Muscle of arm (tissue), 12 donors: ENCODE results near the gene GNG4. TPM values are rescaled to one million over a fixed set of nuclear protein-coding genes. Genes with fewer than 3 reads are reported as not detected.
"Not testable (repeated sequence)": the region's sequence is repeated elsewhere in the genome, so short reads cannot be mapped to it uniquely, and the experiment has no call there.

ENCODE experiments used
- DNase-seq: peaks from one replicate; pipeline ENCODE4 v3.0.0-alpha.2; 2013
- polyA plus RNA-seq, 12 donors: library from polyadenylated mRNA; unstranded; fragments of 120-200 nt; gene quantifications; one replicate each; pipeline ENCODE4 v1.2.1, GENCODE V29; 2013; ENCODE audit not compliant: insufficient read length in 12 of 12

The GNG4 gene
- polyA plus RNA-seq, 12 donors: 0.52 to 6.4 (median 1.1) TPM; not detected in 1

DNA sequence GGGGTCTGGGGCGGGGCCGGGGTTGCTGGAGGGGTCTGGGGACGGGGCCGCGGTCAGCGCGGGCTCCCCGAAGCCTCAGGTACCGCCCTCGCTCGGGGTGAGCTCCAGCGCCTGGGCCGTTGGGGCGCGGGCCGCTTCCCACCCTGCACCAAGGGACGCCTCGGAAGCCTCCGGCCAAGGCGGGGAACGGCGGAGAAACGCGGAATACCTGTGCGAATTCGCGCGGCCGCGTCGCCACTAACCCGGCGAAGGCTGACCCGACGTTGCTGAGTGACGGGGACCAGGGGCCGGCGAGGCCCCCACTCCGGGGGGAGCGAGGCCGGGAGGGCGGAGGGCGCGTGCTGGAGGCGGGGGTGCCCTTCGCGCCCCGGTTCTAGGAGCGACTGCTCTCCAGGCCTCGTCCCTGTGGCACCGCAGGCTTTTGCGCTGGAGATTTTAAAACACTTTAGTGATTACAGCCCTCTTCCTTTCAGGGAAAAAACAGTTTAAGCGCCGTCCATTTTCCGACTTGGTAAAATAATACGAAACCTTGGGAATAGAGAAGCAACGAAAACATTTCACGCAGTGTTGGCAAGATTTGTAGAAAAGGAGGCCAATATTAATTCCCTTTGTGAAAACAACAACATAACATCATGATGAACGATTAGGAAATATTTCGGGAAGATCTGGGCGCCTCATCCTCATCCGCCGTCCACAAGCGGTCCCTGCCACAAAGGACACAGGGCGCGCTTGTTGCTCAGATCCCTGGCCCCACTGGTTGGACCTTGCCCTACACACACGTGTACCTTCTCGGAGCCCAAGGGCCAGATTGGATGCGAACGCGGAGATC, 971 bp upstream of the GNG4 start:
- DNase-seq: peak; percentile 15

DNA sequence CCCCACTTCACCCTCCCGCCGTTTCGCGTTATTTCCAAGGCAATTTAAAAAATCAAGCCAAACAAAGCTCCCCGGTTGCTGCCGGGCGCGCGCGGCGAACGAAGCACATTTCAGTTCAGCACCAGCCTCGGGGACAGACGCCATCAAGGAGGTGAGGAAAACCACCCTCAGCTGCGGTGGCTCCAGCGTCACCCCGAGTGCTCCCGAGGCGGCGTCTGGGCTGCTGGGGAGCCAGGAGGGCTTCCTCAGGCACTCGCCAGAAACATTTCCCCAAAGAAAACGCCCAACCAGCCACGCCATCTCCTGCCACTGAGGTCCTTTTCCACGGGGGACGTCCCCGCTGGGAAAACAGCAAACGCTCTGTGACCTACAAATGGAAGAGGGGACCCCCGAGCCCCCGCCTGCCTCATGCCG, 623 bp downstream of the GNG4 start:
- peak; percentile 56 for DNase-seq

DNA sequence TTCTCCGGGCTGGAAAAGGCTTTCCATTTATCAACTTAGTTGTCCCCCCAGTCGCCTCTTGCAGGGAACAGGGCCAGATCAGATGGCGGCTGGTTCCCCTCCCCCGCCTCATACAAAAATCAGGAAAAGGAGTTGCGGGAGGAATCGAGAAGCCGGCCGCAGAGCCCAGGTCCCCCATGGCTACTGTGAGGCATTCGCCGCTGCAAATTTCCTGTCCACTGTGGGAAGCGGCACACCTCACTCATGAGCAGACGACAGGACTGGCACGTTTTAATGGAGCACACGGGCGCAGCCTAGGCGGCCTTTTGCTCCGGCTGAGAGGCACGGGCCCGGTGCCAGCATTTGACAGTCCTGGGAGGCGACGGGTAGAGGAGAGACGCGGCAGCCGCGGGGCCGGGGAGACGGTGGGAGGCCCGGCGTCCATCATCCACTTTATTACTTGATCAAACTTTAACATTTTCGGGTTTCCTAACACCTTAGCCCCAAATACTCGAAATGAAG, 1.1 kb downstream of the GNG4 start:
- no peak for DNase-seq

DNA sequence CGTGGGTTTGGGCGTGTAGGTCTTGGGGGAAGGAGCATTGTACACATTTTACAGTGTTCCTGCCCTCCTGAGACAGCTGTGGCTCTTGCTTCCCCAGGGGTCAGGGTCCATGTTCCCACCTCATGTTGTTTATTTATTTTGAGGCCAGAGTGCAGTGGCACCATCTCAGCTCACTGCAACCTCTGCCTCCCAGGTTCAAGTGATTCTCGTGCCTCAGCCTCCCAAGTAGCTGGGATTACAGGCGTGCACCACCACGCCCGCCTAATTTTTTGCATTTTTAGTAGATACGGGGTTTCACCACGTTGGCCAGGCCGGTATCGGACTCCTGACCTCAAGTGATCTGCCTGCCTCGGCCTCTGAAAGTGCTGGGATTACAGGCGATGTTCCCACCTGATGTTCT, 2.0 kb downstream of the GNG4 start:
- not testable (repeated sequence) for DNase-seq

DNA sequence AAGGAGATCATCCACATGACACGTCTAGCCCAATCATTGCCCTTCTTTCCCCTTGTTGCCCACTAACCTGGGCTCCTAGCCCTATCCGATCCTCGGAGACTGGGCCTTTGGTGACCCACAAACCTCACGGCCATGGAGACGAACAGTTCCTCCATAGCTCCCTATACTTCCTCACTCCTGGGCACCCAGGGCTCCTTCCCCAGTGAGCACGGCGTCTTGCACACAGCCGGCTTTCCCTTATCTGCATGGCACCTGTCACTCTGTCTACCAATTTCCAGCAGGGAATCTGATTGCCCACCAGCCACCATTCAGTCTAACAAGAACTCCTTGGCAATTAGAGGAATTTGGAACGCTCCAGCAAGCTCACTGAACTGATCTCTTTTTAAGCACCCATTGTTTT, 3.1 kb downstream of the GNG4 start:
- no peak for DNase-seq

DNA sequence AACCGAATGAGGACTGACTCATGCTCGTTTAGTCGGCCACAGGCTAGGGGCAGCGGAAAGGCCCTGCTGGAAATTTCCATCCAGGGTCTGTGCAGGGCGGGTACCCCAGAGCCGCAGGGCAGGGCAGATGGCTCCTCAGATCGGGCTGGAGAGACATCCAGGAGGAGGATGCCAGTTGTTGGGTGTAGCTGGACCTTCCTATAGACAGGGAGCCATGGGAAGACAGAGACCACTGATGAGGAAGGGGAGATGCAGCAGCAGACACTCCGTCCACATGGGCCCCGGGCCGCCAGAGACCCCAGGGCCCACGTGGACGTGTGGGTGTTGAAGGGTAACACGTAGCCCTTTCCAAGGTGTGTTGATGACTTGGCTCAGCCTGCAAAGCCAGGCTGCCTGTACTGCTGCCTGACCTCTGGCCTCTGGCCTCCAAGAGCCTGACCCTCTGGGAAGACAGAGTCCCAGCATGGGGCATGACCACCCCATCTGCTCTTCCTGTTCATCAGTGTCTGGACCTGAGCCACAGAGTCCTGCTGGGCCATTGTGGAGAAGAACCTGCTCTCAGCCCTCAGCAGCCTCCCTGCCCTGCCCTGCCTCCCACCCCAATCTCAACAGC, 4.8 kb downstream of the GNG4 start:
- no peak for DNase-seq

DNA sequence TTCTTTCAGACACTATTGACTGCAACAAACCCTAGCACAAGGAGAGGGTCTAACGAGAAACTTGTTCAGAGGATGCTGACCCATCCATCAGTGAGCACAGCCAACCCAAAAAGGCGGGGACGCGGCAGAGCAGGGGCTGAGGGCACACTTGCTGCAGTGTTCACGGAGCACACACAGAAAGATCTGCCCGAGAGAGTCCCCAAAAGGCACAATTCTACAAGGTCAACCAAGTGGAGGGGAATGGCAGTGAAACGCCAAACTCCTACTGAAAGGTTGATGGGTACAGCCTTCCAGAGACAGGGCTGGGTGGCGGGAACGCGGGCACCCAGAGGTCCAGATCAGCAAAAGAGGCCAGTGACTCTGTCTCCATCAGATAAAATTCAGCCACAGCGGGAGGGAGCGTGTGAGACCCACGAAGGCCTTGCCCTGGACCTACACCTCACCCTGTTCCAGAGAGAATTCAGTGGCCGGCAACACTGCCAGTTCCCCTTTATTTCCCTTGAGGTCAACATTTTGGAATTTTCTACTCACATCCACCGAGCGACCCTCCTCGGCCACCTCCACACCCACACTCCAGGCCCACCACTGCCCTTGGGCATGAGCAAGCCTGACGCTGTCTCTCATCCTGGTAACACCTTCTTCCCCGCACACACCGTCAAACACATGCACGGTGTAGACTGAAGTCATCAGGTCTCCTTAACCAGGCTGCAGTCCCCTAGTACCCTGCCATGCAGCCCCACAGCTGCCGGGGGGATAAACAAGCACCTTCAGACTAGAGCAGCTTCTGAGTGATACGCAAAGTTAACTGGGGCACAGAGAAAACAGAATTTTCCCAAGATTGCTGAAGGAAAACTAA, 5.5 kb downstream of the GNG4 start:
- DNase-seq: no peak

DNA sequence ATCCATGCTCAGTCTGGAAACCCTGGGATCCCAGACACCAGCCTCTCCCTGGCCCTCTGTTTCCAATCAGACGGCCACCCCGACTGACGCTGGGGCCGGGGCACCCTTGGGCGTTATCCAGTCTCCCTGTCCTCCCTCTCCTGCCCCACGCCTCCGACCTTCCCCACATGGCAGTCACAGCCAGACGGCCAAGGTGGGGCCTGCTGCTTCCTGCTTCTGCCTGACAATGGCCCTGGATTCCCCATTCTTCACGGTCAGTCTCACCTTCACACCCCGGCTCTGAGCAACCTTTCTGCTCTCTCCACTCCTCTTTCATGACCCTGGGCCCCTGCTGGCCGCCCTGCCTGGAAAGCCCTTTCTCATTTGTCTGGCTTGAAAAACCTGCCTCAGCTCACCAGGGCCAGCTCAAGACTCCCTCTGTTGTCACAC, 6.6 kb downstream of the GNG4 start:
- DNase-seq: no peak

DNA sequence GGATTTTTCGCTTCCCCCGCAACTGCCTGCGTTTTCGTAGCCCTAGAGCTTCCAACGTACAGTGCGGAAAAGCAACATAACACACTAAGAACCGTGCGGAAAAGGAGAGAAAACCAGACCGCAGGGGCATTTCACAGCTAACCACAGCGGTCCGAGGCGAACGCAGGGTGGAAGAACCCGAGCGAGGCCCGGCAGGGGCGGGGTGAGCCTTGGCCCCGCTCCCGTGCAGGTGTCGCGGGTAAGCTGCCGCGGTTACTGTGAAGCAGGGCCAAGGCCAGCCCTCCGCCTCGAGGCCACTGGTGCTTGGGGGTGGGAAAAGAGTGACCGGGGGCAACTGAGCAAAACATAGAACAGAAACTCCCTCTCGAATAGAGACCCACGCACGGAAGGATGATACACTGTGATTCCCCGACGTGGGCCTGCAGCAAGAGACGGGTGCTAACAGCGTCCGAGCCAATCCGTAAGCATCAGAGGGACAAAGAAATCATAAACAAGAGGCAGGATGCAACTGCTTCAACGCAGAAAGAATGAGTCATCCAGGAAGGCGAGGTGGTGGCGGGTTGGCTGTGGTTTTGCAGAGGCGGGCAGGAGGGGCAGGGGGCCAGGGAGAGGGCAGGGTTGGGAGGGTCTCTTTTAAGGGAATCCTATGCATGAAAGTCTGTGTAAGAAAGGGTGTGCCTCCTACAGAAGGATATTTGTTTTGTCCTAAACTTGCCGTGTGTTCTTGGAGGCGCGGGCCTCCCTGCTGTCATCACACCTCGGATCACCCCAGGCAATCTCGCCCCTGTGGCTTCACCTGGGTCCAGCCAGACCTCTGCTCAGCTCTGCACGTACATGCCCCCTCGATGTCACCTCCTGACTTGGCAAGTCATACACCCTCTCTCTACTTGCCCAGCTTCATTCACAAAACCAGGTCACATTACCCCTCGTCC, 7.3 kb downstream of the GNG4 start:
- DNase-seq: no peak

DNA sequence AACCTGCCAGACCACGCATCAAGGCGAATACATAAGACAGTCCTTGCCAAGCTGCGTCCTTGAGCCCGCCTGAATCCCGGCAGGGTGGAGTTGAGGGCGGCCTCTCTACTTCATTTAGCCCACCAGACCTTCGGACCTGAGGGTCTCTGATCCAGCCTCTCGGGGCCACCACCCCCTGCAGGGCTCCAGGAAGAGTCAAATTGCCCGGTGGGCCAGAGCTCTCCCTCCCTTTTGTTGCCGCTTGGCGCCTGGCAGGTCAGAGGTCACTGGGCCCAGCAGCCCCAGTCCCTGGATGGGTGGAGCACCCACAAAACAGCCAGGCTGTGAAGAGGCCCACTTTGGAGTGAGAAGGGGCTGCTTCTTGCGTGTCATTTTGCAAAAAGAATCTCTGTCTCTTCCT, 9.0 kb downstream of the GNG4 start:
- DNase-seq: no peak

DNA sequence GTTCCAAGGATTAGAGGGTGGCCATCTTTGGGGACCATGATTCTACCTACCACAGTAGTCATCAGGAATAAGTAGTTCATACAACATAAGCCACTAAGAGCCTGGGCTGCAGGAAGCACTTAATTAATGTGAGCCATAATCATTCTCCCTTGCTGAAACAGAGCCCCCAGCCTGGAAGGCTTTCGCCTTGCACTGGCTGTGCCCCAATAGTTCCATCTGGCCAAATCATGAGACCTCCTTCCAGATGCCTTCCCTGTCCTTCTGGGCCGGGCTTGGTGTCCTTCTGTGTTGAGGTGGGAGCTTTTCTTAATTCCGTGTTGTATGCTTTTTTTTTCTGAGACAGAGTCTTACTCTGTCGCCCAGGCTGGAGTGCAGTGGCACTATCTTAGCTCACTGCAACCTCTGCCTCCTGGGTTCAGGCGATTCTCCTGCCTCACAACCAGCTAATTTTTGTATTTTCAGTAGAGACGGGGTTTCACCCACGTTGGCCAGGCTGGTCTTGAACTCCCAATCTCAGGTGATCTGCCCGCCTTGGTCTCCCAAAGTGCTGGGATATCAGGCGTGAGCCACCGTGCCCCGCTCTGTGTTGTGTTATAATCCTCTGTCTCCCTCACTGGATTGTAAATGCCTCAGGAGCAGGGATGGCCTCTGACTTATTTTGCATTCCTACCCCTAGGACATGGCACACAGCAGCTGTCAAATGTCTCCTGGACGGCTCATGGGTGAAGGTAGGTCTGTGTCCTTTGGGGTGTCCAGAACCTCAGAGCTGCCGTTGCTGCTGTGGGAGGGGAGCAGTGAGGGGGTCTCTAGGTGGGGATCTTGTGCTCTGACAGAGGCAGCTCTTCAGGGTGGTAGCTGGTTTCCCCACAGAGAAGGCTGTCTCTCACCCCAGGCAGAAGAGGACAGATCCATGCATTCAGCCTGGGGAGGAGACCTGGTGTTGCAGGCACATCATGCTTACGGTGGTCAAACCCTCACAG, 10.1 kb downstream of the GNG4 start:
- no peak for DNase-seq

DNA sequence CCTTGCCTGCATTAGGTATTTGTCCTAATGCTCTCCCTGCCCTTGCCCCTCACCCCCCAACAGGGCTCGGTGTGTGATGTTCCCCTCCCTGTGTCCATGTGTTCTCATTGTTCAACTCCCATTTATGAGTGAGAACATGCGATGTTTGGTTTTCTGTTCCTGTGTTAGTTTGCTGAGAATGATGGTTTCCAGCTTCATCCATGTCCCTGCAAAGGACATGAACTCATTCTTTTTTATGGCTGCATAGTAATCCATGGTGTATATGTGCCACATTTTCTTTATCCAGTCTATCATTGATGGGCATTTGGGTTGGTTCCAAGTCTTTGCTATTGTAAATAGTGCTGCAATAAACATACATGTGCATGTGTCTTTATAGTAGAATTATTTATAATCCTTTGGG, 11.0 kb downstream of the GNG4 start:
- not testable (repeated sequence) for DNase-seq

DNA sequence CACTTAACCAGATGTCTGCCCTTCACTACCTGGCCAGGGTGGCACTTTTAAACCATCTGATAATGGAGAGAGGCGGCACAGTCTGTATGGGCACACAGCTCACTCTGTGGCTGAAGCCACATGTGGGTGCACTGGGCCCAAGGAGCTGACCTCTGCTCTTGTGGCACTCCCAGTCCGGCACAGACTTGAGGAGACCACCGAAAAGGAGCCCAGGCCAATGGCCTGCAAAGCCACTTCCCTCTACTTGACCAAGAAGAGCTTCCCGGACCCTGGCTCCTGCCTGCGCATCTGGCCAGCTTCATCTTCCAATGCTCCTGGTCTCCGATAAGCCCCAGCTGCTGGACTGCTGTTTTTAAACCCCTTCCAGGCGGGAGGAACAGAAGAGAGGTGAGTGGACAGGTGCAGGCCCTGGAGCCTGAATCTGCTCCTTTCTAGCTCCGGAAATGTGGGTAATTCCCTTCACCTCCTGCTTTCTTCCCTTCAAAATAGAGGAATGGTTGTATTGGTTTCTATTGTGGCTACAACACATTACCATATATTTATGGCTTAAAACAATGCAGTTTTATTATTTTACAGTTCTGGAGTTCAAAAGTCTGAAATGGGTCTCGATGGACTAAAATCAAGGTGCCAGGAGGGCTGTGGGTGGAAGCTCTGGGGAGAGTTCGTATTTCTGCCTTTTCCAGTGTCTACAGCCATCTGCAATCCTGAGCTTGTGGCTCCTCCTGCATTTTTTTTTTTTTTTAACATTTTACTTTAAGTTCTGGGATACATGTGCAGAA, 11.6 kb downstream of the GNG4 start:
- no peak for DNase-seq

DNA sequence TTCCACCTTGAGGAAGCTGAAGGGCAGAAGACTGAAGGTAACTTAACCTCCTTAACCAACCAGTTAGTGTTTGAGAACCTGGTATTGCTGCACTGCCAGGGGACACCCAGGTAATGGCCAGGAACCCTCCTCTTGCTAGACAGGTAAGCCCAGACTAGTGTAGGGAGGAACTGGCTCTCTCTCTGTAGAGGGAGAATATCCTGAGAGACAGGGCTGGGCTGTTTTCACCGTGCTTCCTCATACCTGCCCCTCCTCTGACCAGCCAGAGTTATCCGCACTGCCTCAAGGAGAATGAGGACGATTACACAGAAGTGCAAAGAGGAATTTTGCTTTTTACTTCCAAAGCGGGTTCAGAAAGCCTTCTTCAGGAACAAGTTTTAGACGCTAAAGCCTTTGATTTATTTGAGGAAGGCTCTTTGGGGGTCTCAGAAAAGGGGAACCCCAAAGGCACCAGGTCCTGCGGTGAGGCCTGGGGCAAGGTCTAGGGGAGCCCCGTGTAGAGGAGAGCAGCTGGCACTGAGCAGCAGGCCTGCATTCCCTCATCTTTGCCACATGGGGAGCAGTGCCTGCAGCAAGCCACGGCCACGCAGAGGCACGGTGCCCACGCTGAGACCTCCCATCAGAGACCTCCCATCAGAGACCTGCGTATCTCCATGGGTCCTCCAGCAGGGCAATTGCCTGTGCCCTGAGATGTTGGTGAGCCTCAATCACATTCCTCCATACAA, 13.5 kb downstream of the GNG4 start:
- DNase-seq: no peak

DNA sequence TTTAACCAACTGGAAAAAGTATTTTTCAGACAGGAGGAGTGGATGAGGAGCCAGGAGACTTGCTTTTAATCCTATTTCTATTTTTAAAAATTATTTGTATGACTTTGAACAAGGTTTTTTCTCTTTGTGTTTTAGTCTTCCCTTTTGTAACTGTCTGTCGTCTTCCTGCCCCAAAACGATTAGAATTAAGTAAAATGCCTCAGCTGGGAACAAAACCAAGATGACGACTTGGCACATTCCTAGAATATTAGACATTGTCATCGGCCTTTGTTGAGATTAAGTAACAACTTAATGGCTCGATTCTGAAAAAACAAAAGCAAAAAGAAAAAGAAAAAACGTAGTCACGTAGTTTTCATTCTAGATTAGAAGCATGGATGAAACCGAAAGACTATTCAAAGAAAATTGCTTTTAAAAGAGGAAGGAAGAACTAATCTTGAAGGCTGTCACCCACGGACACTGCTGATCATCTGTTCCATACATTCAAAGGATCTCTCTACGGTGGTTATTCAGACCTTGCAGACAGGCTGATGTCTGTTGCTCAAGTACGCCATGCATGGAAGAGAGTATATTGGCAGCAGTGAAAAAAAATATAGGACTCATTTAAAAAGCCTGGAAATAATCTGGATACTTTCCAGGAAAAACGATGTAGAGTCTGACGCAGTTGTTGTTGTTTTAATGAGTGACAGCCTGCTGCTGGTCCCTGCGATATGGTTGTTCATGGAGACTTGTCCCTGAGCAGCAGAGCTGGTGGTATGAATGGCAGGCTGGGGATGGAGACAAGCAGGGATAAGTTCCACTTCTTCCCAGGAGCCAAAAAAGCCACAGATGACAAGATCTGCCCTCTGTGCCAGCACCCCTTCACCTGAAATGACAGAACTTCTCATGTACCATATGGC, 16.8 kb downstream of the GNG4 start:
- no peak for DNase-seq

DNA sequence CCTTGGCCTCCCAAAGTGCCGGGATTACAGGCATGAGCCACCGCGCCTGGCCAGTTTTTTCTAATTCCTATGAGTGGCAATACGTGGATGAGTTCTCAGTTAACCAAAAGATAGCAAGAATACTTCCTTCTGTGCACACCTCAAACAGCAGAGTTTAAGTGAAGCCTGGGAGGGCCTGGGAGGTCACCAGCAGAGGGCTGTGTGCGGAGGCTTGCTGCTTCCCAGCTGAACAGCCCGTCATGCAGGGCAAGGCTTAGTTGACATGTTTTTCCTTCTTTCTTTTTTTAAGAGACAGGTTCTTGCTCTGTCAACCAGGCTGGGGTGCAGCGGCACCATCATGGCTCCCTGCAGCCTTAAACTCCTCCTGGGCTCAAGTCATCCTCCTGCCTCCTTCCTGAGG, 17.8 kb downstream of the GNG4 start:
- no peak for DNase-seq

DNA sequence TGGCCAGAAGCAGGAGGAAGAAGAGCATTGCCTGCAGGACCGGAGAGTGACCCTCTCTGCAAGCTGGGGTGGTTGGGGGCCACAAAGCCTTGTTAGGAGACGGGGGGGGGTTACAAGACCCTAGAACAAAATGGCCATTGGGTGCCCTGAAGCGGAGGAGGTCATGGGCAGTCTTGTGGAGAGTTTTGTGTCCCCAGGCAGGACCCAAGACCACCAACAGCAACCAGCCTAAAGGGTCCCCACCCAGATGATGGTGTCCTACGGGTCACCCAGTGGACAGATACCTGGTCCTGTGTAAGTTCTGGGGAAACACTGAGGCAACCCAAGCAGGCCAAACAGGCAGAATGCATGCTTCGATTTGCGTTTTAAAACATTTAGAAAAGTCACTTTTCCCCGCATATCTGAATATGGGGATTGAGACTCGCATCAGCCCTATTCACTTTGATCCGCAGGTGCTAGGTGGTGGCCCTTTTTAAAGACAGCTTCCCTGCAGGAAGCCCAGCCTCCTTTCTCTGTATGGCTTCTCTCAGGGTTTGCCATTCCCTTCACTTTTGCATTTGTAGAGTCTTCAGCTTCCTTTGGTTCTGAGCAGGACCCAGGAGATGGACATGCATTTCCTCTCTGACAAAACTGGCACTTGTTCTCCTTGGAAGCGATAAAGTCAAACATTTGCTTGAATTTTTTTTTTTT, 21.1 kb downstream of the GNG4 start:
- DNase-seq: no peak
